Mesothelial cell of epicardium (in vitro differentiated cells): ENCODE results near the gene CCDC88A. TPM values are rescaled to one million over a fixed set of nuclear protein-coding genes. Genes with fewer than 3 reads are reported as not detected.
"Not testable (repeated sequence)": the region's sequence is repeated elsewhere in the genome, so short reads cannot be mapped to it uniquely, and the experiment has no call there.

Source experiments
- DNase-seq, 2 experiments: peaks; one replicate each; pipeline ENCODE4 v3.0.0; 2021; ENCODE audit warnings: low spot score in 2 of 2; ENCODE audit not compliant: unreplicated experiment in 2 of 2
- H3K27ac Mint-ChIP-seq: 2 replicates; pipeline ENCODE4 v1.8.0; 2021; ENCODE audit warnings: mixed read lengths
- H3K27me3 Mint-ChIP-seq: 2 replicates; pipeline ENCODE4 v1.8.0; 2021; ENCODE audit warnings: low read depth, mixed read lengths
- H3K36me3 Mint-ChIP-seq: 2 replicates; pipeline ENCODE4 v1.8.0; 2021; ENCODE audit warnings: mixed read lengths
- H3K4me1 Mint-ChIP-seq: 2 replicates; pipeline ENCODE4 v1.8.0; 2021; ENCODE audit warnings: mixed read lengths
- H3K4me3 Mint-ChIP-seq: 2 replicates; pipeline ENCODE4 v1.8.0; 2021; ENCODE audit warnings: mild to moderate bottlenecking, moderate library complexity, mixed read lengths
- H3K9me3 Mint-ChIP-seq: 2 replicates; pipeline ENCODE4 v1.8.0; 2021; ENCODE audit warnings: mixed read lengths
- CTCF ChIP-seq: fragments of 200-600 bp; sonication (generic); IDR thresholded peaks from one replicate; pipeline ENCODE4 v1.5.0; 2021; ENCODE audit warnings: antibody characterized with exemption; ENCODE audit not compliant: unreplicated experiment
- total RNA-seq: library from RNA; stranded (reverse); gene quantifications from 3 replicates; pipeline ENCODE4 v1.2.1, GENCODE V29; 2021

The CCDC88A gene
- total RNA-seq, 1 donor from 2014 or later, result 60.1 TPM

GRCh38 chr2:55242617-55243016, 177.0 kb downstream of the CCDC88A start:
- Mint-ChIP-seq H3K36me3 (peaks cover 15% of the 10 kb centered on the region), H3K4me3 (no peak overlapping the region), H3K27ac (no peak overlapping the region), H3K27me3 (no peaks in the 10 kb centered on the region), H3K9me3 (no peaks in the 10 kb centered on the region), H3K4me1 (no peaks in the 10 kb centered on the region)
- TF ChIP-seq CTCF, result no peak
- no peak for DNase-seq

GRCh38 chr2:55241582-55241981, 178.1 kb downstream of the CCDC88A start:
- not testable (repeated sequence) for DNase-seq, H3K27ac Mint-ChIP-seq, H3K27me3 Mint-ChIP-seq, H3K4me3 Mint-ChIP-seq, H3K9me3 Mint-ChIP-seq, H3K4me1 Mint-ChIP-seq
- peaks cover 15% of the 10 kb centered on the region for H3K36me3 Mint-ChIP-seq

- no peaks in the 10 kb centered on the region for H3K4me1 Mint-ChIP-seq
- no peak for DNase-seq
- H3K36me3 Mint-ChIP-seq, result peaks cover 17% of the 10 kb centered on the region
- H3K9me3 Mint-ChIP-seq, result no peaks in the 10 kb centered on the region
- no peak for TF ChIP-seq CTCF
- no peak overlapping the region for H3K4me3 Mint-ChIP-seq
- H3K27me3 Mint-ChIP-seq, result no peaks in the 10 kb centered on the region
- H3K27ac Mint-ChIP-seq, result no peak overlapping the region
Measured at GRCh38 chr2:55239656-55240222, 179.9 kb downstream of the CCDC88A start.

Other genes starting within 250 kb of the CCDC88A start
- 38.0 to 46.7 TPM (median 40.5 TPM) in 3 replicates for gene CLHC1, start 187.6 kb downstream of the CCDC88A start, total RNA-seq
- gene RPS27A, start 187.2 kb downstream of the CCDC88A start, total RNA-seq, result 795 to 840 TPM (median 827 TPM) in 3 replicates
- 22.1 to 24.5 TPM (median 22.8 TPM) in 3 replicates for gene MTIF2, start 150.6 kb downstream of the CCDC88A start, total RNA-seq
- 30.3 to 35.1 TPM (median 32.2 TPM) in 3 replicates for gene CFAP36, start 99.9 kb upstream of the CCDC88A start, total RNA-seq
- 52.0 to 56.2 TPM (median 54.1 TPM) in 3 replicates for gene PPP4R3B, start 197.8 kb upstream of the CCDC88A start, total RNA-seq